NT2/D1 (cell line): ENCODE results near the gene ZNF710.
"Not testable (repeated sequence)": the region's sequence is repeated elsewhere in the genome, so short reads cannot be mapped to it uniquely, and the experiment has no call there.

Experiments used
- SUZ12 ChIP-seq: IDR thresholded peaks from 2 replicates; pipeline ENCODE4 v1.6.1; 2011; ENCODE audit not compliant: insufficient read length, insufficient read depth; ENCODE audit errors: extremely low read depth
- YY1 ChIP-seq: IDR thresholded peaks from 2 replicates; pipeline ENCODE4 v1.6.1; 2011; ENCODE audit not compliant: insufficient read length, insufficient read depth
- ZNF274 ChIP-seq: IDR thresholded peaks from 2 replicates; pipeline ENCODE4 v1.6.1; 2011; ENCODE audit warnings: mild to moderate bottlenecking, low read depth, low read length

DNA sequence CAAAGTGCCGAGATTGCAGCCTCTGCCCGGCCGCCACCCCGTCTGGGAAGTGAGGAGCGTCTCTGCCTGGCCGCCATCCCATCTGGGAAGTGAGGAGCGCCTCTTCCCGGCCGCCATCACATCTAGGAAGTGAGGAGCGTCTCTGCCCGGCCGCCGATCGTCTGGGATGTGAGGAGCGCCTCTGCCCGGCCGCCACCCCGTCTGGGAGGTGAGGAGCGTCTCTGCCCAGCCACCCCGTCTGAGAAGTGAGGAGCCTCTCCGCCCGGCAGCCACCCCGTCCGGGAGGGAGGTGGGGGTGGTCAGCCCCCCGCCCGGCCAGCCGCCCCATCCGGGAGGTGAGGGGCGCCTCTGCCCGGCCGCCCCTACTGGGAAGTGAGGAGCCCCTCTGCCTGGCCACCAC, 23.3 kb upstream of the ZNF710 start:
- not testable (repeated sequence) for TF ChIP-seq YY1, ZNF274, SUZ12
